C4-2B (cell line): ENCODE results near the gene PGAP6.

Experiments
- H3K27ac ChIP-seq: fragments of 450-650 bp; 2 replicates; pipeline ENCODE4 v1.5.1; 2017
- CTCF ChIP-seq: fragments of 450-650 bp; conservative IDR thresholded peaks from 2 replicates; pipeline ENCODE4 v1.5.1; 2017; ENCODE audit warnings: mild to moderate bottlenecking
- ZFX ChIP-seq: fragments of 450-650 bp; IDR thresholded peaks from 2 replicates; pipeline ENCODE4 v1.6.1; 2017

The PGAP6 gene

DNA sequence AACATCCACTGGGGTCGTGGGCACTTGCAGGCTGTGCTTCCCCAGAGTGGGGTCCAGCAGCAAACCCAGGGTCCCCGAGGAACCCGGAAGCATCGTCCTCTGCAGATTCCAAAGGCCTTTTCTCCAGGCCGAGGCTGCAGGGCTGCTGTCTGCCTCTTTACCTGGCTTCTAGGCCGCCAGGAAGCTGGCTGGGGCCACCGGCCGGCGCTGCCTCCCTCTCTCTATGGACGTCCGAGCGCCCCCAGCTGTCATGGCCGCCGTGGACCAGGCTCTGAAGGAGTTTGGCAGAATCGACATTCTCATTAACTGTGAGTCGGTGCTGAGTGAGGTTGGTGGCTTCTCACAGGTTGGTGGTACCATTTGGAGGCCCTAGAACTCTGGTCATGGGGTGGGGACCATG lies 25.5 kb upstream of the PGAP6 start:
- no peak overlapping the region for H3K27ac ChIP-seq
- TF ChIP-seq ZFX = no peak
- no peak for TF ChIP-seq CTCF

- no peak overlapping the region for H3K27ac ChIP-seq
- no peak for TF ChIP-seq CTCF
- no peak for TF ChIP-seq ZFX
These were observed 24.0 kb upstream of the PGAP6 start for GRCh38 chr16:405548-406506.

- no peak overlapping the region for H3K27ac ChIP-seq
- TF ChIP-seq ZFX (no peak), CTCF (no peak)
These were observed 23.3 kb upstream of the PGAP6 start for GRCh38 chr16:404971-405486.

DNA sequence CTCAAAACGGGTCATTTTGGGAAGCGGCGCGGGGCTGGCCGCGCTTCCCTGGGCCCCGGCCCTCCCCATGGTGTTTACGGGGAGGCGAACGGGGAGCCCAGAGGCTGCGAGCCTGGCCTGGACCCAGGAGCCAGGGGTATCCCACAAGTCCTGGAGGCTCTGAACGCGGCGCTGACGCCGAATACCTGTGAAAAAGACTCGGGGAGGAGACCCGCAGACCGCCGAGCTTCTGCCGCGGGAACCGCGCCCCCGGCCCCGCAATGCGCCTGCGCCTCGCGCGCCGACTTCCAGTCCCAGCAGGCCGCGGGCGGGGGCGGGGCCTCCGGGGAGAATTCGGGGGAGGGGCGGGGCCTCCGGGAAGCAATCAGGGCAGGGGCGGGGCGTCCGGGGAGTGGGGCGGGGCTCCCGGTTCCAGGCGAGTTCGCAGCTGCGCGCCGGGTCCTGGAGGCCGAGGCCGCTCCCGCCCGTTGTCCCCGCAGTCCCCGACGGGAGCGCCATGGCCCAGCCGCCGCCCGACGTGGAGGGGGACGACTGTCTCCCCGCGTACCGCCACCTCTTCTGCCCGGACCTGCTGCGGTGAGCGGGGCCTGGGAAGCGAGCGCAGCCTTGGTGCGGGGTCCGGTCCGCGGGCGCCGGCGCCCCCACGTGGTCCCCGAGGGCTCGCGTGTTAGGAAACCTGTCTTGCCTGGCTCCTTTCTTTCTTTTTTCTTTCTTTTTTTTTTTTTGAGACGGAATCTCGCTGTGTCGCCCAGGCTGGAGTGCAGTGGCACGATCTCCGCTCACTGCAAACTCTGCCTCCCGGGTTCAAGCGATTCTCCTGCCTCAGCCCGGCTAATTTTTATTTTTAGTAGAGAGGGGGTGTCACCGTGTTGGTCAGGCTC lies 19.9 kb upstream of the PGAP6 start, which contains the start of gene DECR2:
Gene DECR2, plus strand, starts transcription at position 418 of the 881 bp plus-strand sequence. Its CDS starts 79 bp downstream, at position 497.
- H3K27ac ChIP-seq = peak within 1 kb of the TSS; percentile 94
- peak; percentile 74 for TF ChIP-seq CTCF
- peak; percentile 44; the same call in 1 of the 2 replicates for TF ChIP-seq ZFX

DNA sequence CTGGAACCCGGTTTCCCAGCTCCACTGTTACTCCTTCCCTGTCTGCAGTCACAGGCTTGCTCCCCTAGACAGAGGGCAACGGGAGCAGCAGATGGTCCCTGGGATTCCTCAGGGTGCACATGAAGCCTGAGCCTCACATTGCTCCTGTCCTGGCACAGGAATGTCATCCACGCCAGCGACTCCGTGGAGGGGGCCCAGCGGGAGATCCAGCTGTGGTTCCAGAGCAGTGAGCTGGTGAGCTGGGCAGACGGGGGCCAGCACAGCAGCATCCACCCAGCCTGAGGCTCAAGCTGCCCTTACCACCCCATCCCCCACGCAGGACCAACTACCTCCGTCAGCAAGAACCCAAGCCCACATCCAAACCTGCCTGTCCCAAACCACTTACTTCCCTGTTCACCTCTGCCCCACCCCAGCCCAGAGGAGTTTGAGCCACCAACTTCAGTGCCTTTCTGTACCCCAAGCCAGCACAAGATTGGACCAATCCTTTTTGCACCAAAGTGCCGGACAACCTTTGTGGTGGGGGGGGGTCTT lies 18.3 kb upstream of the PGAP6 start:
- TF ChIP-seq ZFX (no peak), CTCF (no peak)
- H3K27ac ChIP-seq = no peak overlapping the region; the same call in 1 of the 2 replicates

DNA sequence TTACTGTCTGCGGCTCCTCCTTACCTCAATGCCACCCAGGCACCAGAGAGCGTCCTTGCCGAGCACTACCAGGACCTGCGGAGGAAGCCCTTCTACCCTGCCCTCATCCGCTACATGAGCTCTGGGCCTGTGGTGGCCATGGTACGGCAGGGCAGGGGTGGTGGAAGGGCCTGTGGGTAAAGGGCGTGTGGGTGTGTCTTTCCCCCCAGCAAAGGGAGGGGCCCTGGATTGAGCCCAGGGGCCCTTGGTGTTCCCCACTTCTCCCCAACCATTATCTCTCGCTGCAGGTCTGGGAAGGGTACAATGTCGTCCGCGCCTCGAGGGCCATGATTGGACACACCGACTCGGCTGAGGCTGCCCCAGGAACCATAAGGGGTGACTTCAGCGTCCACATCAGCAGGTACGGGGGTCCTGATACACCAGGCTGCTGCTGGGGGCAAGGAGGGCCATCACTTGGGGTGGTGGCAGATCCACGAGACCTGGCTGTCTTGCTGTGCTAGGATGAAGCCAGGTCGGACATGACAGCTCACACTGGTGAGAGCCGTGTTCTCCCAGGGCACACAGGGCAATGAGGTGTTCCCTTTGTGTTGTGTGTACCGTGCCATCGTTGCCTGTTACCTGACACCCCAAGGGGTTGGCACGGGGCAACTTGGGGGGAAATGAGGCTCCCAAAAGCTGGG lies 17.7 kb upstream of the PGAP6 start:
- TF ChIP-seq ZFX (no peak), CTCF (no peak)
- H3K27ac ChIP-seq = no peak overlapping the region
